Stimulated activated CD4-positive, alpha-beta T cell treated with anti-CD3 and anti-CD28 coated beads, Interleukin-1b, Interleukin-23, amount 100 ng/mL, for 48 hours (primary cell): ENCODE data around the gene SEH1L.
"Not testable (repeated sequence)": the region's sequence is repeated elsewhere in the genome, so short reads cannot be mapped to it uniquely, and the experiment has no call there.

ENCODE experiments used
- DNase-seq: peaks from one replicate; pipeline ENCODE4 v3.0.0-alpha.2; 2020

Gene SEH1L, protein sequence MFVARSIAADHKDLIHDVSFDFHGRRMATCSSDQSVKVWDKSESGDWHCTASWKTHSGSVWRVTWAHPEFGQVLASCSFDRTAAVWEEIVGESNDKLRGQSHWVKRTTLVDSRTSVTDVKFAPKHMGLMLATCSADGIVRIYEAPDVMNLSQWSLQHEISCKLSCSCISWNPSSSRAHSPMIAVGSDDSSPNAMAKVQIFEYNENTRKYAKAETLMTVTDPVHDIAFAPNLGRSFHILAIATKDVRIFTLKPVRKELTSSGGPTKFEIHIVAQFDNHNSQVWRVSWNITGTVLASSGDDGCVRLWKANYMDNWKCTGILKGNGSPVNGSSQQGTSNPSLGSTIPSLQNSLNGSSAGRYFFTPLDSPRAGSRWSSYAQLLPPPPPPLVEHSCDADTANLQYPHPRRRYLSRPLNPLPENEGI

DNA sequence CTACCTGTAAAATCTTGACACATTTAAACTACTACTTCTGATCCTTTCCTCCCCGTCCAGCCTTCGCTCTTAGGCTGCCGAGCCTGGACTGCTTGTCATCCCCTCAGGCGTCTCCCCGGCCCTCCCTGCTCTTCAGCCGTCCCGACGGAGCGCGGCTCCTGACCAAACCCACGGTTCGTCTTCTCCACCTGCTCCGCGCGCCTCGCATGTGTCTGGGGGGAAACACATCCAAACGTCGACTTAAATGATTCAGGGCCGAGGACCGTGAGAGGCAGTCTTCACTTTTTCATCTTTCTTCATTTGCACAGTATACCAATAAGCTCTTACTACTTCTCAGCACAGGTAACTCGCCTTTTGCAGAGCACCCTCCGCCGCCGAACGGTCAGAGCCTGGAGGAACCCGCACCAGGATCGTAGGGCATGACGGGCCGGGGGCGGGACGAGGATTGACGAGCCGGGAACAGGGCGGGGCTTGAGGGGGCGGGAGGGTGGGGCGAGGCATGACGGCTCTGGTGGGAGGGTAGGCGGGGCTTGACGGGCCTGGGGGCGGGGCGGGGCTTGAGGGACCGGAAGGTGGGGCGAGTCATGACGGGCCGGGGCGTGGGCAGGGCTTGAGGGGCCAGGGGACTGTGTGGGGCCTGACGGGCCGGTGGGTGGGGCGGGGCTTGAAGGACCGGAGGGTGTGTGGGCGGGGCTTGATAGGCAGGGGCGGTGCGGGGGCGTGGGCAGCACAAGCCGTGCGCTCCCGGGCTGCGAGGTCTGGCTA lies at the start of gene SEH1L:
Gene SEH1L (plus strand): TSS at position 727 of the 765 bp plus-strand sequence. CDS start 111 bp downstream, outside the sequence.
- peak; percentile 100 for DNase-seq

DNA sequence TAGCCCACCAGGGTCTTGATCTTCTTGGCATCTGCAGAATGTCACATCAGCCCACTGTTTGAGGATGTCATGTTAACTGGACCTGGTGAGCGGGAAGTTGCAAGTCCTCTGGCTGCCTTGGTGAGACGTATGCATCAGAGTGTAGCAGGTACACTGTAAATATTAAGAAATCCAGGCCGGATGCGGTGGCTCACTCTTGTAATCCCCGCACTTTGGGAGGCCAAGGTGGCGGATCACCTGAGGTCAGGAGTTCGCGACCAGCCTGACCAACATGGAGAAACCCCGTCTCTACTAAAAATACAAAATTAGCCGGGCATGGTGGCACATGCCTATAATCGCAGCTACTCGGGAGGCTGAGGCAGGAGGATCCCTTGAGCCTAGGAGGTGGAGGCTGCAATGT lies 46.6 kb upstream of the SEH1L start:
- DNase-seq = not testable (repeated sequence)

GRCh38 chr18:12904012-12904516 lies 43.7 kb upstream of the SEH1L start:
- peak; percentile 30 for DNase-seq

DNA sequence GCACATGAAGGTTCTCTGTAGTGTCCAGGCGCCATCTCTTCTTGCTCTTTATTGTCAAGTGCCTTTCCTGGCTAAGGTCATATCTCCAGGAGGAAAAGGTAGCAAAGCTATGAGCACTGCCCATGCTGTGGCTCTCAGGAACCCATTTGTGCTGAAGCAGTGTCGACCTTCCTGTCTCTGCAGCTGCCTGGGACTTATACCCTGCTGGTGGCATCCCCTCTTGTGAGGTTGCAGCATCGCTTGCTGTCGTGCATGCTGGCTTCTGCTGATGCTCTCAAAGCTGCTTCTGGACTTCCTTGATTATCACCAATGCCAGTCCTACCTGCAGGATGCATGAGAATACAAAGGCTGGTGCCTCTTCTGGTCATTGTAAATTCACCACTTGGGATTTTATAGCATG lies 41.7 kb upstream of the SEH1L start:
- no peak for DNase-seq

DNA sequence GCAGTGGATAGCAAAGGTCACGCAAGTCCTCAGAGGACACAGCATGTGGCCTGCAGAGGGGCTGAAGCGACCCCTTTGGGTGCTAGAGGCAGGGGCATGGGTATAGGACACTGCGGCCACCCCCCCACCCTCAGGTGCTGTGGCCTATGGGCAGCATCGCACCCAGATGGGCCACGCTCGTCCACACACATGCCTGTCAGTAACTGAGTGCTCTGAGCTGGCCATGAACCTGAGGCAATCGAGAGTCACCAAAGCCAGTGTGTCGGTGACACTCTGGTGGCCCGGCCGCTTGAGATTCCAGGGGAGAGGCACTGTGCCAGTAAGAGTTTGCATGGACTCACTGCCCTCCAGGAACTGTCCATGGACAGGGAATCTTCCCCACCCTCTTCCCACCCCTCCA lies 41.0 kb upstream of the SEH1L start:
- DNase-seq = no peak

- no peak for DNase-seq
These were observed 40.4 kb upstream of the SEH1L start for GRCh38 chr18:12907258-12907925.

DNA sequence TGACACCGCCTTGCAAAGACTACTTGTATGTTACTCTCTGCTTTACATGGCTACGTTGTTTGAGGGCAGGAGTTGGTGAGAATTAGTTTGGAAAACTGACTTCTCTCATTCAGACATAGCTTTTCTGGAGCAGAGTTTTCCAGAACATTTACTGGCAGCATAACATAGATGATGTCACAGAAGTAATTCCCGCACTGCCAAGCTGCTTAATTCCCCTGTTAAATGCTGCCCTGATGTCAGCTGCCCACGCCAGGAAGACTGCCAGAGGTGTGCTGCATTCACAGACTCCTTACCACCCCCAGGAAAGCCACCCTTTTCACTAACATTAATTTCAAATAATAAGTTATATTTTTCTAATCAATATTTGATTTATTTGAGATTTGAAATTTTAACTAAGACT lies 39.1 kb upstream of the SEH1L start:
- DNase-seq = no peak

DNA sequence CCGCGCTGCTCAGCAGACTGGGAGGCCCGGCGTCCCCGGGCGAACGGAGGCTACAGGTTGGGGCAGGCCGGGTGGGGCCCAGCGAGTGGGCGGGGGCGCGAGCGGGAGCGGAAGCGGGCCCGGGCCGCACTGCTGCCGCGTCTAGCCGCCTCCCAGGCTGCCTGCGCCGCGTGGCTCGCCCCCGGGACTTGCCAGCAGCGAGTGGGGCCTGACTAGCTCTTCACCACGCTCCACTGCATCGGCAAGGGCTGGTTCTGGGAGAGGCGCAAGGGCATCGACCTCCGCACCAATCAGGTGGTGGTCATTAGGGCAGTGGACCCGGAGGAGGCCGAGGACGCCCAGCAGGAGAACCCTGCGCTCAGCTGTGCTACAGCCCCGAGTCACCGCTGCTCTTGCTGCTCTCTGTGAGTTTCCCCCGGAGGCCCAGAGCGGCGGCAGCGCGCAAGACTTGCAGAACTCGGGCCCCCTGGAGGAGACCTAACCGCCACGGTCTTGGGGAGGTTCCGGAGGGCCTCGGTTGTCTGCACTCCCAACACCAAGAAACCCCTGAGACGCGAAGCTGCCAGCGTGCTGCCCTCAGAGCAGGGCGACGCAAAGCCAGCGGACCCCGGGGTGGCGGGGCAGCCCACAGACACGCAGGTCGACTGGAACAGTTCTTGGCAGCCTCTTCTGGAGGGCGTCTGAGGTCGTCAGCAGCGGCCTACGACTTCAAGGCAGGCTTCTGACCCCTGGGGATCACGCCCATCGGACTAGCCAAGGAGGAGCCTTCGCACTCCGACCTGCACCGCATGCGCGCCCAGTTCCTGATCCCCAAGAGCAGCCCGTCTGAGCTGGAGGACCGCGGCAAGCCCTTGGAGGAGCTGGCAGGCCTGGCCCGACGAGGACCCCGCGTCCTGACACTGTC lies 36.5 kb upstream of the SEH1L start:
- DNase-seq = peak; percentile 50

- DNase-seq = no peak
These were observed 35.7 kb upstream of the SEH1L start for GRCh38 chr18:12911929-12912703.

DNA sequence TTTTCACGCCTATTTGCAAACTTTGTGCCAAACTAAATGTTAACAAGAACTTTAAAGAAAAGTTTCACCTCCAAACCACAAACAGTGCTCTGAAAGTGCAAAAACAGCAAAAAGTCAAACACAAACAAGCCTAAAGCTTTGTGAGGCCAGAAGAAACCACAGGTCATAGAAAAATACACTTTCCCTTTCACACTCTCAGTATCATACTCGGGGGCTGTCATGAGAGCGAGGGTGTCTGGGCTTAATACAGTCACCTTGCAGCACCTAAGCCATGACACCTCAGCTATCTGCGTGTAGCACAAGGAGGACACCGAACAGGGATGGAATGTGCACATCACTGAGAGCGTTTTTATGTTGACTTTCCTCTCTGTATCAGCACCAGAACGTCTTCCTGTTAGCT lies 26.6 kb upstream of the SEH1L start:
- peak; percentile 44 for DNase-seq

DNA sequence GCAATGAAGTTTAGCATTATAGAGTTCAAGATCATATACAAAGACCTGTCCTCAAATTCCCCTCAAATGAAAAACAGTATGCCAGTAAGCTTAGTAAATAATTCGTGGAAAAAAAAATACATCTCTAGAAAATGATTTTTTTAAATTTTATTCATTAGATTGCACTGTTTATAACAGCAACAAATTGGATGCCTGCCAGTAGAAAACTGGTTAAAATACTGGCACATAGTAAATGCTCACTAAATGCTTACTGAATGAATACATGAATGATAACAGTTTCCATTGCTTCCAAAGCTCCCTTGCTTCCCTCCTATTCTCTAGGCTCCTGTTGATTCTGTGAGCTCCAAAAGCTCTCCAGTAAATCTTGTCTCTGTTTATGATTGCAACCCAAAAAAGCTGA lies 25.5 kb upstream of the SEH1L start:
- no peak for DNase-seq

GRCh38 chr18:12924616-12925015 lies 23.2 kb upstream of the SEH1L start:
- DNase-seq = no peak

GRCh38 chr18:12928206-12928605 lies 19.6 kb upstream of the SEH1L start:
- no peak for DNase-seq

DNA sequence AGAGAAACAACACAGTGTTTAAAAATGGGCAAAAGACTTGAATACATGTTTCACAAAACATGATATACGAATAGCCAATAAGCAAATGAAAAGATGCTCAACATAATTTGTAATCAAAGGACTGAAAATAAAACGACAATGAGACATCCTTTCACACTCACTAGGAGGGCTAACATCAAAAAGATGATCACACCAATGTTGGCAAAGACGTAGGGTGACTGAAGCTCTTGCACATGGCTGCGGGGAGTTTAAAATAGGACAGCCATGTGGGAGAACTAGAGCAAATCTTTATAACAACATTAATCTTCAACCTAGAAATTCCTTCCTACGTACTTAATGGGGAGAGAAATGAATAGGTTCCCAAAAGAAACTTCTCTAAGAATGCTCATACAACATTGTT lies 19.2 kb upstream of the SEH1L start:
- DNase-seq = no peak

DNA sequence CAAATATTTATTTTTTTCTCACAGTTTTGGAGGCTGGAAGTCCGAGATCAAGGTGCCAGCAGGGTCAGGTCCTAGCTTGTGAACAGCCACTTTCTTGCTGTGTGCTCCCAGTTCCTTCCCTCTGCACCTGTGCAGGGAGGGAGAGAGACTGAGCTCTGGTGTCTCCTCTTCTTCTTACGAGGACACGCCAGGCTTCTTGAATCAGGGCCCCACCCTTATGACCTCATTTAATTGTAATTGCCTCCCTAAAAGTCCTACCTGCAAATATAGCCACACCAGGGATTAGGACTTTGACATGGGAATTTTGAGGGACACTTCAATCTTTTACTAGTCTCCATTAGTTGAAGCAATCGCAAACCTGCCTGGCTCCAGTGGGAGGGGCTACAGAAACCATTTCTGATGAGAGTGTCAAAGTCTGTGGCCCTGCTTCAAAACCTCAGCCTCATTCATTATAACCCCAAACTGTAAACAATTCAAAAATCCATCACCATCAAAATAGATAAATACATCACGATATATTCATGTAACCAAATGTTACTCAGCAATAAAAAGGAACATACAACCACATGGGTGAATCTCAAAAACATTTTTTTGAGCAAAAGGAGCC lies 18.2 kb upstream of the SEH1L start:
- no peak for DNase-seq

- no peak for DNase-seq
These were observed 17.4 kb upstream of the SEH1L start for GRCh38 chr18:12930376-12930775.

DNA sequence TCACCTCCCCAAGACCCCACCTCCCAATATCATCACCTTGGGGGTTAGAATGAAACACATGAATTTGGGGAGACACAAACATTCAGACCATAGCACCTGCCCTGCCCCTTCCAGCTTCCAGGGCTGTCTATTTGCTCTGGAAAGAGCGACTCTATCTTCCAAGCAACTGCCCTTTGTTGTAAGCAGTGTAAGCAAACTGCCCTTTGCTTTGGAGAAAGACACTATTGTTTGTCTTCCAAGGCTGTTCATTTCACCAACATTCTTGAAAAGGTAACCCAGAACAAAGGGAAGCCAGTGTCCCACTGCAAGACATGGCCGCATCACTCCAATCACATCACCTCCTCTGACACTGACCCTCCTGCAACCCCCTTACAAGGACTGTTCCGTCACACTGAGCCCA lies 16.9 kb upstream of the SEH1L start:
- DNase-seq = no peak

GRCh38 chr18:12933327-12933726 lies 14.5 kb upstream of the SEH1L start:
- DNase-seq = no peak

GRCh38 chr18:12934454-12935071 lies 13.2 kb upstream of the SEH1L start:
- peak; percentile 69 for DNase-seq

- DNase-seq = no peak
These were observed 8.6 kb upstream of the SEH1L start for GRCh38 chr18:12939162-12939561.

GRCh38 chr18:12943215-12943614 lies 4.6 kb upstream of the SEH1L start:
- no peak for DNase-seq
